Adrenal gland (tissue), 12 donors: ENCODE measurements around the gene SNX25. TPM values are rescaled to one million over a fixed set of nuclear protein-coding genes. Genes with fewer than 3 reads are reported as not detected.
"Not testable (repeated sequence)": the region's sequence is repeated elsewhere in the genome, so short reads cannot be mapped to it uniquely, and the experiment has no call there.

Experiments
- DNase-seq, 7 donors: peaks; one replicate each; pipeline ENCODE4 v3.0.0-alpha.2; 2019 to 2020
- H3K27ac ChIP-seq, 5 donors: fragments of 200-600 bp; sonication (generic) in 4 of 5; 1 replicate in 3 of 5; 2 replicates in 2 of 5; pipeline versions ENCODE4 v1.5.1 to v1.8.0; 2016 to 2020; ENCODE audit warnings: mild to moderate bottlenecking in 1 of 5
- H3K27me3 ChIP-seq: fragments of 200-600 bp; 2 replicates; pipeline ENCODE4 v1.8.0; 2021
- H3K36me3 ChIP-seq, 2 donors: fragments of 200-600 bp; replicated peaks in 1 of 2; 1 replicate in 1 of 2; 2 replicates in 1 of 2; pipeline versions ENCODE4 v1.5.1 to v1.8.0; 2018 to 2022
- H3K4me1 ChIP-seq, 2 donors: fragments of 200-600 bp; replicated peaks in 1 of 2; 1 replicate in 1 of 2; 2 replicates in 1 of 2; pipeline versions ENCODE4 v1.5.1 to v1.8.0; 2018 to 2021
- H3K4me3 ChIP-seq, 4 donors: fragments of 200-600 bp; sonication (generic) in 3 of 4; one replicate each; pipeline ENCODE4 v1.5.1; 2016 to 2018
- H3K9me3 ChIP-seq, 3 donors: fragments of 200-600 bp; sonication (generic) in 1 of 3; replicated peaks in 1 of 3; 1 replicate in 2 of 3; 2 replicates in 1 of 3; pipeline versions ENCODE4 v1.5.1 to v1.8.0; 2016 to 2021
- CTCF ChIP-seq, 6 experiments: fragments of 450-650 bp in 4 of 6; fragments of 200-600 bp in 2 of 6; sonication (generic) in 1 of 6; IDR thresholded peaks; 1 replicate in 5 of 6; 2 replicates in 1 of 6; pipeline versions ENCODE4 v1.5.1 to v1.8.0; 2016 to 2021; ENCODE audit warnings: antibody characterized with exemption in 6 of 6, mild to moderate bottlenecking in 2 of 6, moderate library complexity in 1 of 6
- POLR2A ChIP-seq, 2 donors: fragments of 450-650 bp; IDR thresholded peaks; one replicate each; pipeline ENCODE4 v1.6.1; 2017; ENCODE audit warnings: antibody characterized with exemption in 2 of 2, mild to moderate bottlenecking in 2 of 2, moderate library complexity in 1 of 2
- WGBS, 4 donors: extraction: QIAGEN DNeasy Blood & Tissue Kit in 2 of 4; methylation state at CpG; one replicate each; pipeline versions ENCODE4 v1.1.5 to v1.1.7; 2013 to 2017; 5-methylcytosine and 5-hydroxymethylcytosine counted together
- intact Hi-C, 2 donors: fragments of 100-400 bp; cut with DNase I; formaldehyde crosslinking; loops; one replicate each; pipeline versions ENCODE4 v1.14.1 to v1.15.0; 2022 to 2023
- polyA plus RNA-seq, 3 donors: library from polyadenylated mRNA; stranded (reverse); fragments of 200-250 nt in 2 of 3; fragments of 350-450 nt in 1 of 3; fragmentation: Illumina TruSeq in 1 of 3; extraction: RNeasy Lipid Tissue Mini Kit (QIAGEN cat#74804) in 1 of 3; gene quantifications; one replicate each; pipeline ENCODE4 v1.2.3, GENCODE V29; 2013 to 2014
- total RNA-seq, 9 donors: library from RNA; depleted of rRNA in 4 of 9; stranded (reverse); fragments of >200 nt in 4 of 9; fragments of 120-200 nt in 1 of 9; fragmentation: NEBNext Ultra II Directional in 1 of 9; extraction: Animal tissue kit (Norgen Biotek cat#: 25700) in 1 of 9; gene quantifications; one replicate each; pipeline versions ENCODE4 v1.1.0 to v1.2.4, GENCODE V29; 2013 to 2023
- donor health status: healthy with polysubstance abuse.
- donor health status: Bipolar disorder and iron deficiency.
- donor health status: DM: yes; HTN: yes; CAD: no.
- donor health status: DM: no; HTN: no; CAD: no.
- donor health status: DM: no; HTN: no; CAD: no.
- donor health status: DM: yes; HTN: yes; CAD: no.

Gene SNX25
- total and polyA plus RNA-seq, 12 donors: 4.7 to 29.3 (median 13.3) TPM

- no peak for DNase-seq
- Histone ChIP-seq H3K27me3 (no peaks in the 10 kb centered on the region), H3K36me3 (no peaks in the 10 kb centered on the region), H3K9me3 (no peaks in the 10 kb centered on the region), H3K27ac (no peak overlapping the region), H3K4me3 (no peak overlapping the region), H3K4me1 (peaks cover 0 to 5% of the 10 kb centered on the region in 2 donors)
- 91 to 97% (median 96%) methylated on average over 5 of the region's 5 CpGs for WGBS, 4 donors
- intact Hi-C loops: no loop called here
- no peak for TF ChIP-seq POLR2A (IDR thresholded peaks at IDR 0.05)
Measured at GRCh38 chr4:185238215-185238681, 28.9 kb downstream of the SNX25 start.

GRCh38 chr4:185238750-185239149 lies 29.4 kb downstream of the SNX25 start:
- H3K27me3 ChIP-seq: no peaks in the 10 kb centered on the region
- H3K9me3 ChIP-seq: no peaks in the 10 kb centered on the region
- intact Hi-C loops: no loop called here
- 82 to 98% (median 91%) methylated on average over 4 of the region's 4 CpGs for WGBS, 4 donors
- no peak overlapping the region for H3K4me3 ChIP-seq
- H3K36me3 ChIP-seq: no peaks in the 10 kb centered on the region
- no peak for TF ChIP-seq CTCF (IDR thresholded peaks at IDR 0.05)
- no peak for TF ChIP-seq POLR2A (IDR thresholded peaks at IDR 0.05)
- no peak overlapping the region for H3K27ac ChIP-seq
- DNase-seq: no peak
- peaks cover 0 to 5% of the 10 kb centered on the region in 2 donors for H3K4me1 ChIP-seq

GRCh38 chr4:185240486-185240885 lies 31.1 kb downstream of the SNX25 start:
- H3K36me3 ChIP-seq, H3K4me3 ChIP-seq, H3K27me3 ChIP-seq, DNase-seq, H3K27ac ChIP-seq, intact Hi-C loops, H3K9me3 ChIP-seq: not testable (repeated sequence)
- 89 to 100% methylated on average over 19 to 21 of the region's 32 CpGs; no CpG with 5 or more reads in 2 of the 4 donors for WGBS, 4 donors
- H3K4me1 ChIP-seq: peaks cover 0 to 13% of the 10 kb centered on the region in 2 donors

GRCh38 chr4:185242749-185243533 lies 33.5 kb downstream of the SNX25 start:
- TF ChIP-seq CTCF (IDR thresholded peaks at IDR 0.05) (no peak), POLR2A (IDR thresholded peaks at IDR 0.05) (no peak)
- DNase-seq: no peak
- Histone ChIP-seq H3K9me3 (no peaks in the 10 kb centered on the region), H3K4me1 (peaks cover 0 to 24% of the 10 kb centered on the region in 2 donors), H3K4me3 (no peak overlapping the region), H3K36me3 (no peaks in the 10 kb centered on the region), H3K27ac (no peak overlapping the region), H3K27me3 (no peaks in the 10 kb centered on the region)
- intact Hi-C loops: no loop called here
- WGBS, 4 donors: 89 to 94% (median 90%) methylated on average over 6 of the region's 6 CpGs

GRCh38 chr4:185243879-185244278 lies 34.5 kb downstream of the SNX25 start:
- TF ChIP-seq CTCF (IDR thresholded peaks at IDR 0.05) (no peak), POLR2A (IDR thresholded peaks at IDR 0.05) (no peak)
- no peak overlapping the region for H3K27ac ChIP-seq
- peaks cover 0 to 24% of the 10 kb centered on the region in 2 donors for H3K4me1 ChIP-seq
- H3K27me3 ChIP-seq: no peaks in the 10 kb centered on the region
- no peaks in the 10 kb centered on the region for H3K36me3 ChIP-seq
- H3K9me3 ChIP-seq: no peaks in the 10 kb centered on the region
- intact Hi-C loops: no loop called here
- no peak for DNase-seq
- WGBS, 4 donors: 90 to 98% (median 95%) methylated on average over 4 of the region's 4 CpGs
- H3K4me3 ChIP-seq: no peak overlapping the region
